Ovary (tissue), 3 donors: Measurements from ENCODE around the gene COMMD4.

Experiments
- CTCF ChIP-seq, 3 donors: fragments of 450-650 bp in 2 of 3; fragments of 200-600 bp in 1 of 3; IDR thresholded peaks; one replicate each; pipeline versions ENCODE4 v1.5.1 to v1.8.0; 2016 to 2022; ENCODE audit warnings: antibody characterized with exemption in 3 of 3, mild to moderate bottlenecking in 1 of 3
- EP300 ChIP-seq: sonication (generic); formaldehyde crosslinking; IDR thresholded peaks from one replicate; pipeline ENCODE4 v1.6.1; 2017; ENCODE audit warnings: antibody characterized with exemption
- POLR2A ChIP-seq: fragments of 450-650 bp; IDR thresholded peaks from one replicate; pipeline ENCODE4 v1.6.1; 2017; ENCODE audit warnings: antibody characterized with exemption, mild to moderate bottlenecking, moderate library complexity
- donor health status: DM: no; HTN: no; CAD: no.

GRCh38 chr15:75347222-75348033, 11.6 kb downstream of the COMMD4 start:
- TF ChIP-seq CTCF (IDR thresholded peaks at IDR 0.05) (no peak), EP300 (no peak), POLR2A (peak; percentile 24)
